Measurements from ENCODE around the gene UNC45A. TPM values are rescaled to one million over a fixed set of nuclear protein-coding genes. Genes with fewer than 3 reads are reported as not detected.
A peak's percentile ranks its signal among the peaks of the same experiment; 100 is the strongest.

UNC45A gene
- total and polyA plus RNA-seq, 8 donors, result 29.2 to 51.3 (median 34.2) TPM

- H3K4me3 ChIP-seq, result no peak overlapping the region
- ATAC-seq (no peak), DNase-seq (no peak), FAIRE-seq (no peak)
- H3K4me1 ChIP-seq, result no peaks in the 10 kb centered on the region
- intact Hi-C loops (cut with DNase I), result no loop called here
- no peaks in the 10 kb centered on the region for H3K27me3 ChIP-seq
- 96 to 98% methylated on average over 6 of the region's 6 CpGs for WGBS, 2 donors
- H3K9me3 ChIP-seq, result no peaks in the 10 kb centered on the region
- TF ChIP-seq, protein P1, sequence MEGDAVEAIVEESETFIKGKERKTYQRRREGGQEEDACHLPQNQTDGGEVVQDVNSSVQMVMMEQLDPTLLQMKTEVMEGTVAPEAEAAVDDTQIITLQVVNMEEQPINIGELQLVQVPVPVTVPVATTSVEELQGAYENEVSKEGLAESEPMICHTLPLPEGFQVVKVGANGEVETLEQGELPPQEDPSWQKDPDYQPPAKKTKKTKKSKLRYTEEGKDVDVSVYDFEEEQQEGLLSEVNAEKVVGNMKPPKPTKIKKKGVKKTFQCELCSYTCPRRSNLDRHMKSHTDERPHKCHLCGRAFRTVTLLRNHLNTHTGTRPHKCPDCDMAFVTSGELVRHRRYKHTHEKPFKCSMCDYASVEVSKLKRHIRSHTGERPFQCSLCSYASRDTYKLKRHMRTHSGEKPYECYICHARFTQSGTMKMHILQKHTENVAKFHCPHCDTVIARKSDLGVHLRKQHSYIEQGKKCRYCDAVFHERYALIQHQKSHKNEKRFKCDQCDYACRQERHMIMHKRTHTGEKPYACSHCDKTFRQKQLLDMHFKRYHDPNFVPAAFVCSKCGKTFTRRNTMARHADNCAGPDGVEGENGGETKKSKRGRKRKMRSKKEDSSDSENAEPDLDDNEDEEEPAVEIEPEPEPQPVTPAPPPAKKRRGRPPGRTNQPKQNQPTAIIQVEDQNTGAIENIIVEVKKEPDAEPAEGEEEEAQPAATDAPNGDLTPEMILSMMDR (IDR thresholded peaks at IDR 0.05), result no peak
- H3K36me3 ChIP-seq, result peaks cover 0 to 8% (median 0%) of the 10 kb centered on the region in 3 donors
- H3K27ac ChIP-seq, result no peak overlapping the region
Measured at GRCh38 chr15:90981681-90982080, 46.6 kb downstream of the UNC45A start.

DNA sequence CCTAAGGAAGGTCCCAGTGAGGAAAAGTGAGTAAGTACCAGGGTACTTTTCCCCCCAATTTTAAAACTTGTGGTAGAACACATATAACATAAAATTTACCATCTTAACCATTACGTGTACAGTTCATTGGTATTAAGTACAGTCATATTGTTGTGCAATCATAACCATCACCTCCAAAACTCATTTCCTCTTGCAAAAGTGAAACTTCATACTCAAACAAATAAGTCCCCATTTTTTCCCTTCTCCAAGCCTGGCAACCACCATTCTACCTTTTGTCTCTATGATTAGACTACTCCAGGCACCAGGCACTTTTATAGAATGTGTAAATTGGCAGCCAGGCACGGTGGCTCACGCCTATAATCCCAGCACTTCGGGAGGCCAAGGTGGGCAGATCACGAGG is 47.0 kb downstream of the UNC45A start:
- no peak overlapping the region for H3K4me3 ChIP-seq
- H3K27me3 ChIP-seq, result no peaks in the 10 kb centered on the region
- ATAC-seq (no peak), DNase-seq (no peak), FAIRE-seq (no peak)
- no peaks in the 10 kb centered on the region for H3K4me1 ChIP-seq
- H3K27ac ChIP-seq, result no peak overlapping the region
- WGBS, 2 donors, result 92 to 93% methylated on average over 5 of the region's 5 CpGs
- intact Hi-C loops (cut with DNase I), result no loop called here
- peaks cover 0 to 8% (median 0%) of the 10 kb centered on the region in 3 donors for H3K36me3 ChIP-seq
- no peaks in the 10 kb centered on the region for H3K9me3 ChIP-seq
- TF ChIP-seq, protein P1 (IDR thresholded peaks at IDR 0.05), result no peak

GRCh38 chr15:90986790-90987507 is 51.9 kb downstream of the UNC45A start:
- Histone ChIP-seq H3K27me3 (no peaks in the 10 kb centered on the region), H3K27ac (no peak overlapping the region), H3K4me1 (no peaks in the 10 kb centered on the region), H3K9me3 (no peaks in the 10 kb centered on the region), H3K36me3 (no peaks in the 10 kb centered on the region), H3K4me3 (no peak overlapping the region)
- intact Hi-C loops (cut with DNase I), result no loop called here
- ATAC-seq, result peak in 1 of 4 donors; percentile 12
- TF ChIP-seq, protein P1 (IDR thresholded peaks at IDR 0.05), result no peak
- 53 to 57% methylated on average over 8 to 11 of the region's 11 CpGs for WGBS, 2 donors
- DNase-seq, result no peak
- no peak for FAIRE-seq

DNA sequence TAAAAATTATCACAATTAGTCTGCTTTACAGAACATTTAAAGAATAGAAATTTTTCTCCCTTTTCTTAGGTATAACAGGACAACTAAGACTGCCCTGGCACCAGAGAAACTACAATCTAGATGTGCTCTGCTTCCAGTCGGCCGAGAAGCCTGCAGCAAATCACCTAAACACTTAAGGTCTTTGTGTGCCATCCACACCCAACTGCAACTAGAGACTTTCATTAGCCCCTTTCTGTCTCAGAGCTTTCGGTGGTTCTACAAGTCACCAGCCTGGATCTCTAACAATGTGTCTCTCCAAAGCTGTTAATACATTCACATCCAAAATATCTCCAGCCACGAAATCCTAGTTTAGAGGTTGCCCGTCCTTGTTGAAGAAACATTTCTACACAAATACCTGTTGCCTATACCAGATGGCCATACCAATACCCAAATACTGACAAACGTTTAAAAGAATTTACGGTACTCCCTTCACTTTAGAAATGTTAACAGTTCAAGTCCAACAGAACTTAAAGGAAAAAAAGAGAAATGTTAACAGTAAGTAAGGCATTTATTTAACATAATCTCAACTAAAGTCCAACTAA is 52.6 kb downstream of the UNC45A start:
- Histone ChIP-seq H3K36me3 (no peaks in the 10 kb centered on the region), H3K9me3 (no peaks in the 10 kb centered on the region), H3K27ac (no peak overlapping the region), H3K4me3 (no peak overlapping the region), H3K4me1 (no peaks in the 10 kb centered on the region), H3K27me3 (no peaks in the 10 kb centered on the region)
- TF ChIP-seq, protein P1 (IDR thresholded peaks at IDR 0.05), result no peak
- DNase-seq (no peak), FAIRE-seq (no peak), ATAC-seq (no peak)
- intact Hi-C loops (cut with DNase I), result no loop called here
- 68 to 76% methylated on average over 7 of the region's 7 CpGs for WGBS, 2 donors

GRCh38 chr15:90988296-90988695 is 53.2 kb downstream of the UNC45A start:
- Histone ChIP-seq H3K4me3 (no peak overlapping the region), H3K36me3 (no peaks in the 10 kb centered on the region), H3K27ac (no peak overlapping the region), H3K27me3 (no peaks in the 10 kb centered on the region), H3K4me1 (peaks cover 0 to under 1% (median 0%) of the 10 kb centered on the region in 3 donors), H3K9me3 (no peaks in the 10 kb centered on the region)
- TF ChIP-seq, protein P1 (IDR thresholded peaks at IDR 0.05), result no peak
- DNase-seq, result no peak
- 67 to 71% methylated on average over 6 of the region's 6 CpGs for WGBS, 2 donors
- intact Hi-C loops (cut with DNase I), result no loop called here
- ATAC-seq, result no peak
- no peak for FAIRE-seq

Measured in pancreas (tissue), 10 donors.